GM21717 (cell line): ENCODE results near the gene CCL18.
"Not testable (repeated sequence)": the region's sequence is repeated elsewhere in the genome, so short reads cannot be mapped to it uniquely, and the experiment has no call there.

Source experiments
- ATAC-seq: cut with Tn5 transposase; IDR thresholded peaks from one replicate; pipeline ENCODE4 v1.9.1; 2021; ENCODE audit warnings: mild to moderate bottlenecking, moderate library complexity; ENCODE audit not compliant: unreplicated experiment

Gene CCL18

GRCh38 chr17:36099004-36099403 is 34.9 kb downstream of the CCL18 start:
- not testable (repeated sequence) for ATAC-seq

- peak; percentile 69 for ATAC-seq
These were observed 39.4 kb downstream of the CCL18 start, which contains the start of gene CCL4 for GRCh38 chr17:36103401-36103975. TSS of gene CCL4 (plus strand) at chr17:36103827. CDS start at chr17:36103906, 79 bp downstream.

- not testable (repeated sequence) for ATAC-seq
These were observed 40.2 kb downstream of the CCL18 start for GRCh38 chr17:36104246-36104645.

GRCh38 chr17:36104701-36105181 is 40.7 kb downstream of the CCL18 start:
- ATAC-seq: no peak

- no peak for ATAC-seq
These were observed 41.9 kb downstream of the CCL18 start for GRCh38 chr17:36105781-36106492.

GRCh38 chr17:36106493-36106835 is 42.4 kb downstream of the CCL18 start:
- no peak for ATAC-seq

GRCh38 chr17:36107660-36108059 is 43.6 kb downstream of the CCL18 start:
- no peak for ATAC-seq

GRCh38 chr17:36108265-36108664 is 44.2 kb downstream of the CCL18 start:
- ATAC-seq: not testable (repeated sequence)

GRCh38 chr17:36111068-36111490 is 47.0 kb downstream of the CCL18 start:
- no peak for ATAC-seq

- ATAC-seq: no peak
These were observed 48.5 kb downstream of the CCL18 start for GRCh38 chr17:36112572-36112971.

GRCh38 chr17:36113131-36113530 is 49.1 kb downstream of the CCL18 start:
- not testable (repeated sequence) for ATAC-seq

- not testable (repeated sequence) for ATAC-seq
These were observed 51.0 kb downstream of the CCL18 start for GRCh38 chr17:36114971-36115648.

GRCh38 chr17:36115649-36115977 is 51.5 kb downstream of the CCL18 start:
- ATAC-seq: not testable (repeated sequence)

GRCh38 chr17:36117505-36118382 is 53.7 kb downstream of the CCL18 start:
- peak; percentile 72 for ATAC-seq

- ATAC-seq: peak; percentile 15
These were observed 54.6 kb downstream of the CCL18 start for GRCh38 chr17:36118477-36119353.

GRCh38 chr17:36120221-36120620 is 56.1 kb downstream of the CCL18 start:
- no peak for ATAC-seq

- ATAC-seq: not testable (repeated sequence)
These were observed 57.0 kb downstream of the CCL18 start for GRCh38 chr17:36121099-36121498.
